NCI-H1436 treated with DMSO at 0.1 percent for 48 hours (cell line): ENCODE data around the gene ICAM1.
"Not testable (repeated sequence)": the region's sequence is repeated elsewhere in the genome, so short reads cannot be mapped to it uniquely, and the experiment has no call there.

Source experiments
- DNase-seq: peaks from one replicate; lab custom pipeline; 2025; lab: John Stamatoyannopoulos, UW

ICAM1 gene

DNA sequence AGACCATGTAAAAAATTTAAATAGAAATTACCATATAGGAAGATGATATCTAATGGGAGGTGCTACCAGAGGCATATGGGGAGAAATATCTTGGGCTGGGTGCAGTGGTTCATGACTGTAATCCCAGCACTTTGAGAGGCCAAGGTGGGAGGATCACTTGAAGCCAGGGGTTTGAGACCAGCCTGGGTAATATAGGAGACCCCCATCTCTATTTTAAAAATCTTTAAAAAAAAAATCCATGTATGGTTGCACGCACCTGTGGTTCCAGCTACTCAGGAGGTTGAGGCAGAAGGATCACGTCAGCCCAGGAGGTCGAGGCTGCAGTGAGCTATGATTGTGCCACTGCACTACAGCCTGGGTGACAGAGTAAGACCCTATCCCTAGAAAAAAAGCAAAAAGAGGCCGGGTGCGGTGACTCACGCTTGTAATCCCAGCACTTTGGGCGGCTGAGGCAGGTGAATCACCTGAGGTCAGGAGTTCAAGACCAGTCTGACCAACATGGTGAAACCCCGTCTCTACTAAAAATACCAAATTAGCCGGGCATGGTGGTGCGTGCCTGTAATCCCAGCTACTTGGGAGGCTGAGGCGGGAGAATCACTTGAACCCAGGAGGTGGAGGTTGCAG lies 29.0 kb upstream of the ICAM1 start:
- DNase-seq, result not testable (repeated sequence)

DNA sequence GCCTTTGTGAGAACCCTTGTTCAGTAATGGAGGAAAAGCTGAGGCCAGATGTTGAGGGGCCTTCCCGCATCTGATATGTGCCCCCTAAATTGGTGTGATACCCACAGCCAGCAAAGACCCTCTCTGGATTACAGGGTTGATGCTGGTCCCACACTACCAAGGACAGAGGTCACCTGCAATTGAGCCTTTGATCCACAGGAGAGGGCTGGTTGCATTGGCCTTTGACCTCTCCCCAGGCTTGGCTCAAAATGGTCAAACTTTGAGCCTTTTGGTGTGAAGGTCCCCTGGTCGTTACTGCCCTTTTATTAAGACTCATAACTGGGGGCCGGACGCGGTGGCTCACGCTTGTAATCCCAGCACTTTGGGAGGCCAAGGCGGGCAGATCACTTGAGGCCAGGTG lies 27.3 kb upstream of the ICAM1 start:
- DNase-seq, result no peak

DNA sequence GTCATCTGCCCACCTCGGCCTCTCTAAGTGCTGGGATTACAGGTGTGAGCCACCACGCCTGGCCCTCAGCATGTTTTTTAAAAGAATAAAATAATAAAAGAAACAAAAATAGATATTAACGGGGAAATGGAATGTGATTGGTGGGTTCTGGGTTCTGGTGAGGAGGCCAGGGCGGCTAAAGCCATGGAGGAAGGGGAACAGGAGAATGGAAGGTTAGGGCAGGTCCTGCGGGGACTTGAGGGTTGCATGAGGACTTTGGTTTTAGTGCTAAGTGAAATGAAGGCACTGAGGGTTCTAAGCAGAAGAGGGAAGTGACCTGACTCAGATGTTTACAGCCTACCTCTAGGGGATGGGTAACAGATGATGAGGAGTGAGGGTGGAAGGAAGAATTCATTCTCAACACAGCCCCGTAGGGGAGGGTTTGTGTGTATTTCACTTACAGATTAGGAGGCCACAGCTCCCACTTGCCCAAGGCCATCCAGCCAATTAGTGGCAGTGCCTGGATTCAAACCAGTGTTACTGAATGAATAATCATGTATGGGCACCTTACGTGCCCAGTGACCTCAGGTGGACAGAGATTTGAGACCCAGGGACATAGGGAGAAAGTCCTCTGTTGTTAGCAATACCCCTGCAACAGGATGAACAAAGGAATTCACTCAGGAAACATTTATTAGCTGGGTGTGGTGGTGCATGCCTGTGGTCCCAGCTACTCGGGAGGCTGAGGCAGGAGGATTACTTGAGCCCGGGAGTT lies 25.6 kb upstream of the ICAM1 start:
- no peak for DNase-seq

DNA sequence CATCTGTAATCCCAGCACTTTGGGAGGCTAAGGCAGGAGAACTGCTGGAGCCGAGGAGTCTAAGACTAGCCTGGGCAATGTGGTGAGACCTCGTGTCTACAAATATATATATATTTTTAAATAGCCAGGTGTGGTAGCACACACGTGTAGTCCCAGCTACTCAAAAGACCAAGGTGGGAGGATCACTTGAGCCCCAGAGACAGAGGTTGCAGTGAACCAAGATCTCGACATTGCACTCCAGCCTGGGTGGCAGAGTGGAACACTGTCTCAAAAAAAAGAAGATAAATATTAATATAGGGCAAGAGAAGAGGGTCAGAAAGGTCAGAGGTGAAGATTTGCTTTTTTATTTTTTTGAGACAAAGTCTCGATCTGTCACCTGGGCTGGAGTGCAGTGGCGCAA lies 24.4 kb upstream of the ICAM1 start:
- DNase-seq, result no peak

DNA sequence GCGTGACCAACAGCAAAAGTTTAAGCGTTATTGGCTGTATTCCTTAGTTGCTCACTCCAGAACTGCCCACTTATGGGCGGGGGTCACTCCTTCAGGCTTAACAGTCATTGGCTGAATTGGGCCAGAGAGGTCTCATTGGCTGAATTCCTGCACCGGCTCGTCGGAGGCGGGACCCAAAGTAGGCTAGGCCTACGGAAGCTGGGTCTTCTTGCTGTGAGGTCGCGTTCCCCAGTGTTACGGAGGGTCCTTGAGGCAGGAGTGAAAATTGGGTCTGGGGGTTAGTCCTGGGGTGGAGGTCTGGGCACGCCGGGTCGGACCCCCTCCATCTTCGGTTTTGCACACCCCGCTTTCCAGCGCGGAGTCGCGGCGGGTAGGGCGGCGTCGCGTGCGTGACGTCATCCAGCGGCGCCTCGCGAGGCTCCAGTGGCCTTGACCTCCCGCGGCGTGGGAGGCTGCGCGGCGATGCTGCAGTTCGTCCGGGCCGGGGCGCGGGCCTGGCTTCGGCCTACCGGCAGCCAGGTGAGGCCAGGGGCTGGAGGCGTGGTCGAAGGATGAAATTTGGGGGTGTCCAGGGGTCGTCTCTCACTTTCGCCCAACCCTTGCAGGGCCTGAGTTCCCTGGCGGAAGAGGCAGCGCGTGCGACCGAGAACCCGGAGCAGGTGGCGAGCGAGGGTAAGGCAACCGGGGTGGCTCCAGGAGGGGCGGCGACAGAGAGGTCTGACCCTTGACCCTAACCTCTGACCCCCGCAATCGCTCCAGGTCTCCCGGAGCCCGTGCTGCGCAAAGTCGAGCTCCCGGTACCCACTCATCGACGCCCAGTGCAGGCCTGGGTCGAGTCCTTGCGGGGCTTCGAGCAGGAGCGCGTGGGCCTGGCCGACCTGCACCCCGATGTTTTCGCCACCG lies 18.9 kb upstream of the ICAM1 start, which contains the start of gene MRPL4:
TSS of gene MRPL4 (plus strand) at position 423 of the 903 bp plus-strand sequence. CDS start at position 463, 40 bp downstream.
- peak; percentile 98 for DNase-seq

DNA sequence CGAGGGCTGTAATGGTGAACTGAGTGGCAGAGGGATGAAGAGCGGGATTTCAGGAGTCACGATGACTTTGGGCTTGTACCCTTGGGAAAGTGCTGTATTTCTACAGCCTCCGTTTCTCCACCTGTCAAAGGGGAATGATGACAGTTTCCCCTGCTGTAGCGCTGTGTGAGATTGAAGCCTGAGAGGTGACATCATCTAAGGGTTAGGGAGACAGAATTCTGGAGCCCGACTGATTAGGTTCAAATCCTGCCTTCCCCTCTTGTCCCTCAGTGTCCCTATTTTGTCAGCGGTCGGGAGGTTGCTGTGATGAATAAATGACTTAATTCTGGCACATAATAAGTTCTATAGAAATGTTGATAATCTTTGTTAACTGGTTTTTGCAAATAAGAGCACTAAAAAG lies 18.2 kb upstream of the ICAM1 start:
- no peak for DNase-seq

DNA sequence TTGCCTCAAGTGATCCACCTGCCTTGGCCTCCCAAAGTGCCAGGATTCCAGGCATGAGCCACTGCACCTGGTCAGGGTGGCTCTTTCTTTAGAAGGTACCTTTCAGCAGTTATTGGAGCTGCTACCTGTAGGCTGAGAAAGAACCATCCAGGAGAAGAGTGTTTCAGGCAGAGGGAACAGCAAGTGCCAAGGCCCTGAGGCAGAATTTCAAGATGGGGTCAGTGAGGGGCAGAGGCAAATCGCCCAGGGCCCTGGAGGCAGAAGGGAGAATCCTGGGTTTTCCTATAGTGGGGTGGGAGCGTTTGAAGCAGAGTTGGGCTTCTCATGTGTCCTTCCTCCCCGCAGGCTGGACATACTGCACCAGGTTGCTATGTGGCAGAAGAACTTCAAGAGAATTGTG lies 16.7 kb upstream of the ICAM1 start:
- DNase-seq, result no peak

DNA sequence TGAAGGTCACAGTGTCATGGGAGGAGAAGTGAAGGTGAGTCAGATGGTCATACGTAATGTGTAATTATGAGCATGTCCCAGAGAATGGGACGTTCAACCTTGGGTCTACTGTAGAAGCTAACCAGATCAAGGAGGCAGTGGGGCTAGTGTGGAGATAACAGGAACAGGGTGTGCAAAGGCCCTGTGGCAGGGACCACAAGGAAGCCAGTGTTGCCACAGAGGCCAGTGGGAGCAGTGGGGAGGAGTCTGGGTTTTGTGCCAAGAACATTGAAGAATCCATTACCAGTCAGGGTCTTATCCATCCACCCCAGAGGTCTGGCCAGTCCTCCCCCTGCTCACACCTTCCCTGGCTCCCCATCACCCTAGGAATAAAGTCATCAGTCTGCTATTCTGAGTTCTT lies 15.6 kb upstream of the ICAM1 start:
- no peak for DNase-seq

DNA sequence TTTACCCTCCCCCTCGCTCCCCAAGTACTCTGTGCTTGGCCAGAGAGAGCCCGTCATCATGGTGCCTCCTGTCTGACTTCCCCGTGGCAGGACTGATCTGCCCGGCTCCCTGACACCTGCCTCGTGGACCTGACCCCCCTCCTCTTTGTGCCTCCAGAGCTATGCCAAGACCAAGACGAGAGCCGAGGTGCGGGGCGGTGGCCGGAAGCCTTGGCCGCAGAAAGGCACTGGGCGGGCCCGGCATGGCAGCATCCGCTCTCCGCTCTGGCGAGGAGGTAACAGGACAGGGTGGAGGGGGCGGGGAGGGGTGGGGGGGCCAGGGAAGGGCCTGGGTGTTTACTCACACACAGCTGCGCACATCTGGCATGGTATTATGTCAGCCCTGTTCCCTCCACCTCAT lies 14.4 kb upstream of the ICAM1 start:
- DNase-seq, result no peak

DNA sequence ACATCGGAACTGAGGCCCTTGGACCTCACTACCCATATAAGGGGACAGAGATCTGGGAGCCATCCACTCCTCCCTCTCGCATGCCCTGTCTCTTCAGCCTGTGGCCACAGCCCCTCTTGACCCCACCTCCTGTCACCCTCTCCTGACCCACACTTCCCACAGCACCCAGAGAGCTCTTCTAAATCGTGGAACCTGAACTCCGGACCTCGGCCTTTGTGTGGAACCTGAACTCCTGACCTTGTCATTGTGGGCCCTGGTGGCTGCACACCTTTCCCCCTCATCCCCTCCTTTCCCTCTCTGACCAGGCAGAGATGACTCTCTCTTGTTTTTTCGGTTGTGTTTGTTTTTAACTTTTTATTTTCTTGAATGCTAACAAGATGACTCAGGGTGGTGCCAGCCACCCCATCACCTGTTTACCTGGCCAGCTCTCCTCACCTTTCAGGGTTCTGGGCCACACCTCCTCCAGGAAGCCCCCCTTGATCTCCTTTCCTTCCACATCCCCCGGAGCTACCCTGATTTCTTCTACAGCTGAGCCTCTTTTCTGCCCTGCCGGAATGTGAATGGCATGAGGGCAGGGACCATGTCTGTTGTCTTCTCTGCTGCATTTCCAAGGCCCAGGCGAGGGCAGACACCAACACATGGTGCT lies 13.8 kb upstream of the ICAM1 start:
- DNase-seq, result no peak

DNA sequence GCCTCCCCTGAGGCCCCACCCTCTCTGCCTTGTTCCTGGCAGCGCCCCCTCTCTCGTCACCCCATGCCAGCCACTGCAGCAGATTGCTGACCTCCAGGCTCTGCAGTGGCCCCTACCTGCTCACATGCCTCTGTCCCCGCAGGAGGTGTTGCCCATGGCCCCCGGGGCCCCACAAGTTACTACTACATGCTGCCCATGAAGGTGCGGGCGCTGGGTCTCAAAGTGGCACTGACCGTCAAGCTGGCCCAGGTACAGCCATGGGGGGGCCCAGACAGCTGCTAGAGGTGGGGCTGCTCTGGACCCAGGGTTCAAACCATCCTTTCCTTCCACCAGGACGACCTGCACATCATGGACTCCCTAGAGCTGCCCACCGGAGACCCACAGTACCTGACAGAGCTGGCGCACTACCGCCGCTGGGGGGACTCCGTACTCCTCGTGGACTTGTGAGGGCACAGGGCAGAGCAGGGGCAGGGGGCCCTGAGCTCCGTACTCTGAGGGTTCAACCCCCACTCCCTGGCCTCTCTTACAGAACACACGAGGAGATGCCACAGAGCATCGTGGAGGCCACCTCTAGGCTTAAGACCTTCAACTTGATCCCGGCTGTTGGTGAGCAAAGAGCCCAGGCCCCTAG lies 12.7 kb upstream of the ICAM1 start:
- DNase-seq, result no peak

DNA sequence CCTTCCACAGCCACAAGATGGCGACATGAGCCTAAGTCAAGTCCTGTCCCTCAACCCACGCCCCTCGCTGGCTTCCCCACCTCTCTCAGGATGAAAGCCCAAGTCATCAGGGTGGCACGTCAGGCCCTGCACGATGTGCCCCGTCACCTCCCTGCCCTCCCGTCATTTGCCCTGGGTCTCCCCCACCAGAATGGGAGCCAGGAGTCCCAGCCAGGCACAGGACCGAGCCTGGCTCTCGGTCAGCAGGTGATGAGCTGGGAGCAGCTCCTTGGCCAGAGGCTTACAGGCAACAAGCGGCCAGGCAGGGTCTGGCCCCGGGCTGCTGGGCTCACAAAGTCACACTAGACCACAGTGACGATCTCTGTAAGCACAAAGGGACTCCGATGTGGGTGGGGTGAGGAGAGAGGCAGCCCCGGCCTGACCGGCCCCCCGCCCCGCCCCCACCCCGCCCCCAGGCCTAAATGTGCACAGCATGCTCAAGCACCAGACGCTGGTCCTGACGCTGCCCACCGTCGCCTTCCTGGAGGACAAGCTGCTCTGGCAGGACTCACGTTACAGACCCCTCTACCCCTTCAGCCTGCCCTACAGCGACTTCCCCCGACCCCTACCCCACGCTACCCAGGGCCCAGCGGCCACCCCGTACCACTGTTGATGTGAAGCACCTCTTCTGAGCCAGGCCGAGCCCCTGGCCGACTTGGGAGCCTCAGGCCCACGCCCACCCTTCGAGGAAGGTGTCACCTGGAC lies 11.6 kb upstream of the ICAM1 start:
- DNase-seq, result peak; percentile 13

DNA sequence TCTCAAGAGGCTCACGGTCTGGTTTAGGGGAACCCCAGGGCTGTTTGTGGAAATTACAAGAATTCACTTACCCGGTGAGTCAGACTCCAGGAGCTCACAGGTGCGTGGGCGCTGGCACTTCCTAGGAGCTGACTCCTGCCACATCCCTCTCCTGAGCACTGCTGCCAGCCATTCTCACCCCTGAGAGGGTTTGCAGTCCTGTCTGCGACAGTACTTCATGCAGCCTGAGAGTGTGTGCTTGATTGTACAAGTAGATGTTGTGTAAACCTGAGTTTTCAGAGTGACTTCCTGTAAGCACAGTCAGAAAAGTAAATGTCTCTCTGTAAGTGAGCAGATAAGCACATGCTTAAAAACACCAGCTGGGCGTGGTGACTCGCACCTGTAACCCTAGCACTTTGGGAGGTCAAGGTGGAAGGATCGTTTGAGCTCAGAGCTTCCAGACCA lies 10.8 kb upstream of the ICAM1 start:
- no peak for DNase-seq

DNA sequence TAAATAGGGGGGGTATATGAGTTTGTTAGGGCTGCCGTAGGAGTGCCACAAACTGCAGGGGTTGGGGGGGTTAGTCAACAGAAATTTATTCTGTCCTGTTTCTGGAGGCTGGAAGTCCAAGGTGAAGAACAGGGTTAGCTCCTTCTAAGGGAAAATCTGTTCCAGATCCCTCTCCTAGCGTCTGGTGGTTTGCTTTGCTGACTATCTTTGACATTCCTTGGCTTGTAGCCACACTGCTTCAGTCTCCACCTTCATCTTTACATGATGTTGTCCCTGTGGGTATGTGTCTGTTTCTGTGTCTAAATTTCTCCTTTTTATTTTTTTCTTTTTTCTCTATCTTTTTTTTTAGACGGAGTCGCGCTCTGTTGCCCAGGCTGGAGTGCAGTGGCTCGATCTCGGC lies 8.1 kb upstream of the ICAM1 start:
- no peak for DNase-seq

DNA sequence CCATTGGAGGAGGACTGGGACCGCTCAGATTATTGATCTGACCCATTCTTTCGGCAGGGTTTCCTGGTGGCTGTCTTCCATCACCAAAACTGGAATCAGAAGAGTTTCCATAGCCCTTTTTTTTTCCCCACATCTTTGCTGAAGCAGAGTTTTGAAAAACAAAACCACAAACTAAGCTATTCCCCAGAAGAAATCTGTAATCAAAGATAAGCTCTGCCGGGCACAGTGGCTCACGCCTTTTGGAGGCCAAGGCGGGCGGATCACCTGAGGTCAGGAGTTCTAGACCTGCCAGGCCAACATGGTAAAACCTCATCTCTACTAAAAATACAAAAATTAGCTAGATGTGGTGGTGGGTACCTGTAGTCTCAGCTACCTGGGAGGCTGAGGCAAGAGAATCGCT lies 4.2 kb upstream of the ICAM1 start:
- no peak for DNase-seq

DNA sequence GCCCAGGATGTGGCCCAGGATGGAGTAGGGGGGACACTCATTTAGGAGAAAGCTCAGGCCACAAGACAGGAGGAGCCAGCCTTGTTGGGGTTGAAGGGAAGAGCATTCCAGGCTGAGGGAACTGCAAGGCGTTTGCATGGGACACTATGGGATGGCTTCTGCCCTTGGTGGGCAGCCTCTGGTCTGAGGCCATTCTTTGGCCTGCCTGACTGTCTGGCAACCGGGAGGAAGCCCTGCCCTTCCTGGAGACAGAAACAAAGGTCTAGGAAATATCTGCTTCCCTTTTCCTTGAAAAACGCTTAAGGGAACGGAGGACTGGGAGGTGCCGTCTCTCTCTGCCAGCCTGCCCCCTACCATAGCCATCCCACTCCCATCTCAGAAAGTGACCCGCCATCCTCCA lies 2.8 kb upstream of the ICAM1 start:
- no peak for DNase-seq

DNA sequence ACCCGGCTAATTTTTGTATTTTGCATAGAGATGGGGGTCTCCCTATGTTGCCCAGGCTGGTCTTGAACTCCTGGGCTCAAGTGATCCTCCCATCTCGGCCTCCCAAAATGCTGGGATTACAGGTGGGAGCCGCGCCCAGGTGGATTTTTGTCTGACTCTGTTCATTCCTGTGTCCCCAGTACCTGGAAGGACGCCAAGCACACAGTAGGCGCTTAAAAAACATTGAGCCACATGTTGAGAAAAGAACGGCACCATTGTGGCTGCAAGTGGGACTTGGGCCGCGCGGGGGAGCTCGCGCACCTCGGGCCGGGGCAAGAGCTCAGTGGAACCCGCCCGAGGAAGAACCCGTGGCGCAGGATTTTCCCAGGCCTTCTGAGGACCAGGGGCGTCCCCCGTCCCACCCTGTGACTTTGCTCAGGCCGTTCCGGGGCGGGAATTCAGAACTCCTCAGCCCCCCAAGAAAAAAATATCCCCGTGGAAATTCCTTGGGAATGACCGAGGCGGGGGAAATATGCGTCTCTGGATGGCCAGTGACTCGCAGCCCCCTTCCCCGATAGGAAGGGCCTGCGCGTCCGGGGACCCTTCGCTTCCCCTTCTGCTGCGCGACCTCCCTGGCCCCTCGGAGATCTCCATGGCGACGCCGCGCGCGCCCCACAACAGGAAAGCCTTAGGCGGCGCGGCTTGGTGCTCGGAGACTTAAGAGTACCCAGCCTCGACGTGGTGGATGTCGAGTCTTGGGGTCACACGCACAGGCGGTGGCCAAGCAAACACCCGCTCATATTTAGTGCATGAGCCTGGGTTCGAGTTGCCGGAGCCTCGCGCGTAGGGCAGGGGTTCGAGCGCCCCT lies 1.4 kb upstream of the ICAM1 start:
- no peak for DNase-seq

DNA sequence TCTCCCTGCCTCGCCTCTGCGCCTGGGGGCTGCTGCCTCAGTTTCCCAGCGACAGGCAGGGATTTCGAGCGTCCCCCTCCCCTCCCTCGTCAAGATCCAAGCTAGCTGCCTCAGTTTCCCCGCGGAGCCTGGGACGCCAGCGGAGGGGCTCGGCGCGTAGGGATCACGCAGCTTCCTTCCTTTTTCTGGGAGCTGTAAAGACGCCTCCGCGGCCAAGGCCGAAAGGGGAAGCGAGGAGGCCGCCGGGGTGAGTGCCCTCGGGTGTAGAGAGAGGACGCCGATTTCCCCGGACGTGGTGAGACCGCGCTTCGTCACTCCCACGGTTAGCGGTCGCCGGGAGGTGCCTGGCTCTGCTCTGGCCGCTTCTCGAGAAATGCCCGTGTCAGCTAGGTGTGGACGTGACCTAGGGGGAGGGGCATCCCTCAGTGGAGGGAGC lies 722 bp upstream of the ICAM1 start:
- DNase-seq, result no peak

DNA sequence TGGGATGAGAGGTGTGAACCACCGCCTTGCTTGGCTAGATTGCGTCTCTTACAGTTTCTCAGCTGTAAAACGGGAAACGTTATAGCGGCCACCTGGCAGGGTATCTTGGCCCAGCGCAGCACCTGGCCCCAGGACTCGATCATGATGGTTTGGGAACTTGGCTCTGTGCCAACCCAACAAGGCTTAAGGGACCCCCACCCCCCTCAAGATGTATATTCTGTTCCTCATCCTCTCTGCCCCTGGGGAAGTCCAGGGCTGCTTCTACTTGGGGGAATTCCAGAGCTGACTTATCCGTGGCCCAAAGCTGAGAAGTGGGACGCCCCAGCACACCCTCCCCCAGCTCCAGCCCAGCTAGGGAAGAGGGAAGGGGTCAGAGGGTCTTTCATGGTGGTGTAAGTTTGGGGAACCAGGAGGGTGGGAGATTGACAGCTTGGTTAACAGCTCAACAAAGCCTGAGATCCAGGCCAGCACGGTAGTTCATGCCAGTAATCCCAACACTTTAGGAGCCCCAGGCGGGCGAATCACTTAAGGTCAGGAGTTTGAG lies 695 bp downstream of the ICAM1 start:
- DNase-seq, result no peak

DNA sequence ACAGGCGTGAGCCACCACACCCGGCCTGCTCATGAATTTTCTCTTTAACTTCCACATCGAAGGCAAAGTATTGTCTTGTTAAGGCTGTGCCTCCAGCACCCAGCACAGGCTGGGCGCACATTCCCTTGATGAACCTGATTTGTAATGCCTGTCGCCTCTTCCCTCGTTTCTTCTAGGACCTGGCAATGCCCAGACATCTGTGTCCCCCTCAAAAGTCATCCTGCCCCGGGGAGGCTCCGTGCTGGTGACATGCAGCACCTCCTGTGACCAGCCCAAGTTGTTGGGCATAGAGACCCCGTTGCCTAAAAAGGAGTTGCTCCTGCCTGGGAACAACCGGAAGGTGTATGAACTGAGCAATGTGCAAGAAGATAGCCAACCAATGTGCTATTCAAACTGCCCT lies 3.7 kb downstream of the ICAM1 start:
- no peak for DNase-seq
